Right lobe of liver (tissue), 4 donors: ENCODE data around the gene RPL31.

Experiments
- CTCF ChIP-seq, 4 donors: fragments of 200-600 bp in 3 of 4; fragments of 450-650 bp in 1 of 4; IDR thresholded peaks; one replicate each; pipeline versions ENCODE4 v1.5.1 to v1.8.0; 2016 to 2022; ENCODE audit warnings: antibody characterized with exemption in 4 of 4, mild to moderate bottlenecking in 2 of 4
- POLR2A ChIP-seq: fragments of 450-650 bp; IDR thresholded peaks from one replicate; pipeline ENCODE4 v1.6.1; 2017; ENCODE audit warnings: antibody characterized with exemption, mild to moderate bottlenecking
- donor health status: DM: no; HTN: no; CAD: no.
- donor health status: DM: no; HTN: no; CAD: no.
- donor health status: DM: no; HTN: yes; CAD: no.

- TF ChIP-seq CTCF (IDR thresholded peaks at IDR 0.05) (no peak), POLR2A (no peak)
Observed at GRCh38 chr2:100986157-100986556, 15.9 kb upstream of the RPL31 start.
